Neural cell (in vitro differentiated cells): ENCODE measurements around the gene SLC17A5.

ENCODE experiments used
- CTCF ChIP-seq: fragments of 450-650 bp; IDR thresholded peaks from 2 replicates; pipeline ENCODE4 v1.5.1; 2014; ENCODE audit warnings: antibody characterized with exemption, mild to moderate bottlenecking, moderate library complexity; ENCODE audit not compliant: poor library complexity, severe bottlenecking
- EP300 ChIP-seq: fragments of 450-650 bp; conservative IDR thresholded peaks from 2 replicates; pipeline ENCODE4 v1.6.1; 2014; ENCODE audit warnings: antibody characterized with exemption, mild to moderate bottlenecking, moderate library complexity; ENCODE audit not compliant: poor library complexity, severe bottlenecking
- EZH2 ChIP-seq: fragments of 200-600, 300-800 bp; shearing (Covaris generic), sonication (generic); IDR thresholded peaks from 2 replicates; pipeline ENCODE4 v1.6.1; 2014; ENCODE audit warnings: antibody characterized with exemption, low read length, borderline replicate concordance, mild to moderate bottlenecking; ENCODE audit not compliant: insufficient read depth, poor library complexity, severe bottlenecking
- POLR2AphosphoS5 ChIP-seq: IDR thresholded peaks from 2 replicates; pipeline ENCODE4 v1.6.1; 2012
- TAF1 ChIP-seq: IDR thresholded peaks from 2 replicates; pipeline ENCODE4 v1.6.1; 2012; ENCODE audit warnings: low read depth

DNA sequence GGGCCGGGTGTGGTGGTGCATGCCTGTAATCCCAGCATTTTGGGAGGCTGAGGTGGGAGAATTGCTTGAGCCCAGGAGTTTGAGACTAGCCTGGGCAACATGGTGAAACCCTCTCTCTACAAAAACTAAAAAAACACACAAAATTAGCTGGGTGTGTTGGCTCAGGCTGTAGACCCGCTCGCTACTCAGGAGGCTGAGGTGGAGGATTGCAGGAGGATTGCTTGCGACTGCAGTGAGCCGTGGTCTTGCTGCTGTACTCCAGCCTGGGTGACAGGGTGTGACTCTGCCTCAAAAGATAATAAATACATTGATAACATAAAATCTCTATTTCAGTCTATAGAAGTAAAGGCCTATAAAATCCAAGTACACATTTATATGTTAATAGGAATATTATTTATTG, 49.3 kb downstream of the SLC17A5 start:
- no peak for TF ChIP-seq TAF1
- no peak for TF ChIP-seq CTCF
- no peak for TF ChIP-seq EP300
- TF ChIP-seq EZH2, result no peak
- TF ChIP-seq POLR2AphosphoS5, result no peak
